GM19372 (cell line): ENCODE data around the gene NIPAL4.

Experiments
- ATAC-seq: cut with Tn5 transposase; IDR thresholded peaks from one replicate; pipeline ENCODE4 v1.9.1; 2021; ENCODE audit warnings: mild to moderate bottlenecking, low read depth, moderate library complexity; ENCODE audit not compliant: unreplicated experiment

Gene NIPAL4

GRCh38 chr5:157460921-157461792 lies 1.1 kb downstream of the NIPAL4 start:
- ATAC-seq = no peak

- no peak for ATAC-seq
Observed at GRCh38 chr5:157463081-157463480, 3.1 kb downstream of the NIPAL4 start.

DNA sequence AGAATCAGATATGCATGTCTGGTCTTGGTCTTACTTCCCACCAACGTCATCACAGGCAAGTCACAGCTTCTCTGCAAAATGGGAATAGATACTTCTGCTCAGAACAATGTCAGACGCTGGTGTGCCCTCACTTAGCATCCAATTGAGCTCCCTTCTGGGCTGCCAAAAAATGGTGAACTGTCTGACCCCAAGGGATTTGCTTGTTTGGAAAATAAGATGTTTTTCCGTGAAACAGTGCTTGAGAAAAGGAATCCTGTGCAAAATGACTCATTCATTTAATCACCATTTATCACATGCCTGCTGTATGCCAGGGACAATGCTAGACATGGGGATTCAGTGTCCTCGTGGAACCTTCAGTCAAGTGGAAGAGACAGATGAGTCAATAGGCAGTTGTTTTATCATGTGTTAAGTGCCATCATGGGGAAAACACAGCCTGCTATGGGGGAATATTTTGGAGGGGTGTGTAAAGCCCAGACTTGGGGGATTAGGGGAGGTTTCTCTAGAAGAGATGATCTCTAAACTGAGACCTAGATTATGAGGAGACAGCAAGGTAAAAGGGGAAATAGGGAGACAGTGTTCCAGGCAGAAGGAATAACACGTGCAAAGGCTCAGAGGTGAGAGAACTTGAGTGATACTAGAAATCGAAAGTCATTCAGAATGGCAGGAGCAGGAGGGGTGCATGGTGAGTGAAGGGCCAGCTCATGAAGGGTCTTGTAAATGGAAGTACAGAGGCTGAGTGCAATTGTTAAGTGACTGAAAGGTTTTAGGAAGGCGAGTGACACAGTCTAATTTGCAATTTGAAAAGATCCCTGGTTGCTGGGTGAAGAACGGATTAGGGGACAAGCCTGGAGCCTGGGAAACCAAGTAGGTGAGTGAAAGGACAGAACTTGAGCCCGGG lies 3.9 kb downstream of the NIPAL4 start:
- peak; percentile 2 for ATAC-seq

DNA sequence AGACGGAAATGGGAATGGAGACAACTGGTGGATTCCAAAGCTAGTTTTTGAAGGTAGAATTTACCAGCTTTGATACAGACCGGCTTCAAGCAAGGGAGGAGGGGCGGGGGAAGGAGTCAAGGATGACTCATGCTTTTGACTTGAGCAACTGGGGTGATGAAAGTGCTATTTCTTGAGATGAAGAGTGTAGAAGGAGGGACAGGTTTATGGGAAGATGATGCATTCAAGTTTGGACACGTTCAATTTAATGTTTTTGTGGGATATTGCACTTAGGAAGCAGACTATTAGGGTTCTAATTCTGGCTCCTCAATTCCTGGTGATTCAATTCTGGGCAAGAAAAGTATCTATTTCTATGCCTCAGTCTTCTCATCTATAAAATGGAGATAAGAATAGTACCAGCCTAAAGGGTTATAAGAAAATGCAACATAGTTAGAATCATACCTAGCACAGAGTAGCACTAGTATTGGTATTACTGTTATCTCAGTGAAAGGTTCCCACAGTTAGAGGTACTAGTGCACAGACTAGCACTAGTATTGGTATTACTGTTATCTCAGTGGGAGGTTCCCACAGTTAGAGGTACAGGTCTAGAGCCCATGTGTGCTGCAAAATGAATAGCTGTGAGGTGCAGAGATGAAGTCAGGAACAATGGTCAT lies 4.6 kb downstream of the NIPAL4 start:
- ATAC-seq = peak; percentile 77

- no peak for ATAC-seq
Observed at GRCh38 chr5:157468293-157468965, 8.4 kb downstream of the NIPAL4 start.

GRCh38 chr5:157469073-157469472 lies 9.1 kb downstream of the NIPAL4 start:
- ATAC-seq = no peak

- no peak for ATAC-seq
Observed at GRCh38 chr5:157469687-157470086, 9.7 kb downstream of the NIPAL4 start.

DNA sequence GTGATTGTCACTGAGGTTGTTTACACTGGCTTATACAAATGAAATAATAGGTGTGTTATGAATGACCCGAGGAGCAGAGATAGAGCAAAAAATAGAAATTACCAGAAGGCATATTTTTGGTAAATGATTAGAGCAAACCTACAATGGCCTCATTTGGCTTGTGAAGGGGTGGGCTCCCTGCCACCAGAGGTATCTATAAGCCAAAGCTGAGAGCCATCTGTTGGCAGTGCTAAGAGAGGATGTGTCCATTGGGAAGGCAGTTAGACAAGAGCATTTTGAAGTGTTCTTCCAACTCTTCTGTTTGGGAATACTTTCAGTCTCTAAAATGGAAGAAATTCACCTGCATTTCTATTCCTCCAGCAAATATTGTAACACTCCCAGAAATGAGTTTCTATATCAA lies 10.6 kb downstream of the NIPAL4 start:
- ATAC-seq = no peak

DNA sequence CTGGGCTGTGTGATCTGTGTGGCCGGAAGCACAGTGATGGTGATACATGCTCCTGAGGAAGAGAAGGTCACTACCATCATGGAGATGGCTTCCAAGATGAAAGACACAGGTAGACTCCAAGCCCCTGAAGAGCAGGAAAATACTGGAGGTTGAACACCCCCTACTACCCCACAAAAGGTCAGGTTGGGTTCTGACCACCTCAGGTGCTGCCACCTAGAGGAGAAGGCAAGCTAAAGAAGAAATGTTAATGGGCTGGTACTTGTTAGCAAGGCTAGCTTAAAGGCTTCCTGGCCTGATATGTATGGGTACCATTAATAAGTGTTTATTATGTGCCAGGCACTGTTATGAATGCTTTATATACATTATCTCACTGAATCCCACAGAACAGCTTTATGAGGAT lies 11.7 kb downstream of the NIPAL4 start:
- ATAC-seq = no peak

GRCh38 chr5:157473383-157474320 lies 13.6 kb downstream of the NIPAL4 start:
- no peak for ATAC-seq

DNA sequence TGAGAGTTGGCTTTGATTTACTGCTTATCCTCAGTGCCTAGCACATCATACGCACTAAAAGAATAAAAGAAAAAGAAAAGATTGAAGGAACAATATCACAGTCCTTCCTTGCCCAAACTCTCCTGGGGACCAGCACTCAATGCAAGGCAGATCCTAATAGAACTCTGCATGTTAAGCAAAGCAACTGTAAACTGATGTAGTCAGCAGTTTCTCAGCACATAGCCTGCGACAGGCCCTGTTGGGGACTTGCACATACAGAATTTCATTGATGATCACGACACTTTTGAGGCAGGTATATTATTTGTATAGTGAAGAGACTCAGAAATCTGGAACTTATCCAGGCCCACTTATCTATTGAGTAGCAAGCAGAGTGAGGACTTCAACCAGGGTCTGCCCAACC lies 15.4 kb downstream of the NIPAL4 start:
- ATAC-seq = no peak

GRCh38 chr5:157476702-157477408 lies 16.8 kb downstream of the NIPAL4 start:
- ATAC-seq = no peak

GRCh38 chr5:157477814-157478494 lies 17.9 kb downstream of the NIPAL4 start:
- ATAC-seq = no peak

DNA sequence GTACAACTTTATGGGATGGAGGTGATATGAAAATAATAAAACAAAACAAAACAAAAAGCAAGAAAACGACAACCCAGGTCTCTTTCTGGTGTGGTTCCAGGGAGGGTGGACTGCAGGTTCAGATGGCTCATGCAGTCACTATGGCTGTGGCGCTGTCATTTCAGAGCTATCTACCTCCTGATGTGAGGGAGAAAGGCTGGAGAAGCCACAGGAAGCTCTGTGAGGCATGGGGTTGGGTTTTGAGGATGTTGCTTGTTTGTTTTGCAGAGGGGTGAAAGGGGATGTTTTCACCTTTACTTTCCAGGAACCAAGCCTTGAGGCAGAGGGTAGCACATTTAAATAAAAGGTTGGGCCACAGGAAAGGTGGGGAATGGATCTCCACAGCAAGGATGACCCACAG lies 18.7 kb downstream of the NIPAL4 start:
- no peak for ATAC-seq

DNA sequence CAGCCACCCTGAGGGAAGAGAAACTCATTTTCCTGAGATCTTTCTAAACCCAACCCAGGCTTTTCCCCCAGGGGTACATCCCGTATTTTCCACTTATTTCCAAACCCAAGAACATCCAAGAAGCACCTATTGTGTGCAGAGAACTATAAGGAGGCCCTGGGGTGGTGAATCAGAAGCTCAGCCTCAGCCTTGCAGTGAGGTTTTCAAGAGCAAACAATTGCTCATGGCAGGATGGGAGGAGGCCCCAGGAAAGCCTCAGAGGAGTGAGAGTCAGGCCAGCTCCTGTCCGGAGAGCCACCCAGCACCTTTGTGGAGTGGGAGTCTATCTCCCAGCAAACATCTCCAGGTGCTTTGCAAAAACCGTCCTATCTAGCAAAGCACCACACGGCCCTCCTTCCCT lies 19.2 kb downstream of the NIPAL4 start:
- no peak for ATAC-seq

GRCh38 chr5:157479612-157480510 lies 19.8 kb downstream of the NIPAL4 start:
- no peak for ATAC-seq

GRCh38 chr5:157481265-157481664 lies 21.3 kb downstream of the NIPAL4 start:
- no peak for ATAC-seq
